GM04504 (cell line): ENCODE results near the gene EDDM3A.

Experiments
- DNase-seq: peaks from one replicate; pipeline ENCODE4 v3.0.0-alpha.2; 2012; ENCODE audit warnings: low read depth

The EDDM3A gene

GRCh38 chr14:20789230-20789813 is 43.6 kb downstream of the EDDM3A start:
- no peak for DNase-seq

GRCh38 chr14:20790464-20791116 is 44.9 kb downstream of the EDDM3A start:
- DNase-seq, result no peak

GRCh38 chr14:20791187-20791586 is 45.5 kb downstream of the EDDM3A start:
- DNase-seq, result no peak

GRCh38 chr14:20791597-20791996 is 45.9 kb downstream of the EDDM3A start:
- DNase-seq, result no peak

- no peak for DNase-seq
These were observed 46.9 kb downstream of the EDDM3A start for GRCh38 chr14:20792556-20792955.

GRCh38 chr14:20794644-20795369 is 49.1 kb downstream of the EDDM3A start:
- DNase-seq, result no peak

- no peak for DNase-seq
These were observed 51.5 kb downstream of the EDDM3A start for GRCh38 chr14:20797164-20797563.
